NT2/D1 (cell line): ENCODE data around the gene METTL16.

Source experiments
- DNase-seq: peaks from one replicate; pipeline ENCODE4 v3.0.0-alpha.2; 2011; ENCODE audit warnings: low read depth, low spot score
- H3K27me3 ChIP-seq: 2 replicates; pipeline ENCODE4 v1.6.0; 2011; ENCODE audit warnings: mild to moderate bottlenecking; ENCODE audit not compliant: insufficient read length, insufficient read depth
- H3K36me3 ChIP-seq: 2 replicates; pipeline ENCODE4 v1.6.1; 2011; ENCODE audit warnings: mild to moderate bottlenecking, low read length, mixed read lengths; ENCODE audit not compliant: insufficient read depth, insufficient read length
- H3K4me1 ChIP-seq: 2 replicates; pipeline ENCODE4 v1.5.1; 2011; ENCODE audit not compliant: insufficient read depth, insufficient read length
- H3K4me3 ChIP-seq: 2 replicates; pipeline ENCODE4 v1.5.1; 2011; ENCODE audit warnings: low read depth; ENCODE audit not compliant: insufficient read length
- H3K9ac ChIP-seq: 2 replicates; pipeline ENCODE4 v1.6.0; 2011; ENCODE audit warnings: low read depth; ENCODE audit not compliant: insufficient read length
- H3K9me3 ChIP-seq: 2 replicates; pipeline ENCODE4 v1.5.1; 2011; ENCODE audit warnings: mild to moderate bottlenecking, low read length; ENCODE audit not compliant: insufficient read depth
- SUZ12 ChIP-seq: IDR thresholded peaks from 2 replicates; pipeline ENCODE4 v1.6.1; 2011; ENCODE audit not compliant: insufficient read length, insufficient read depth; ENCODE audit errors: extremely low read depth
- YY1 ChIP-seq: IDR thresholded peaks from 2 replicates; pipeline ENCODE4 v1.6.1; 2011; ENCODE audit not compliant: insufficient read length, insufficient read depth
- ZNF274 ChIP-seq: IDR thresholded peaks from 2 replicates; pipeline ENCODE4 v1.6.1; 2011; ENCODE audit warnings: mild to moderate bottlenecking, low read depth, low read length

The METTL16 gene

GRCh38 chr17:2369039-2369438, 142.6 kb downstream of the METTL16 start:
- Histone ChIP-seq H3K4me1 (peaks cover 9% of the 10 kb centered on the region), H3K4me3 (no peak overlapping the region), H3K9me3 (no peaks in the 10 kb centered on the region), H3K27me3 (no peaks in the 10 kb centered on the region), H3K36me3 (peaks cover 51% of the 10 kb centered on the region), H3K9ac (no peak overlapping the region)
- no peak for DNase-seq
- TF ChIP-seq YY1 (no peak), SUZ12 (no peak), ZNF274 (no peak)

- Histone ChIP-seq H3K9ac (no peak overlapping the region), H3K4me3 (no peak overlapping the region), H3K36me3 (peaks cover 52% of the 10 kb centered on the region), H3K27me3 (no peaks in the 10 kb centered on the region), H3K9me3 (no peaks in the 10 kb centered on the region), H3K4me1 (peaks cover 9% of the 10 kb centered on the region)
- DNase-seq: no peak
- TF ChIP-seq YY1 (no peak), ZNF274 (no peak), SUZ12 (no peak)
Observed at GRCh38 chr17:2368359-2368758, 143.3 kb downstream of the METTL16 start.

GRCh38 chr17:2366747-2367494, 144.8 kb downstream of the METTL16 start:
- H3K36me3 ChIP-seq: peaks cover 50% of the 10 kb centered on the region
- TF ChIP-seq YY1: no peak
- no peak for TF ChIP-seq SUZ12
- no peak for TF ChIP-seq ZNF274
- no peaks in the 10 kb centered on the region for H3K27me3 ChIP-seq
- DNase-seq: no peak
- H3K9me3 ChIP-seq: no peaks in the 10 kb centered on the region
- peaks cover 9% of the 10 kb centered on the region for H3K4me1 ChIP-seq
- H3K4me3 ChIP-seq: no peak overlapping the region
- H3K9ac ChIP-seq: peak overlapping the region; percentile 32
